Vagina (tissue), 2 donors: Measurements from ENCODE around the gene GALNT16. TPM values are rescaled to one million over a fixed set of nuclear protein-coding genes. Genes with fewer than 3 reads are reported as not detected.
A peak's percentile ranks its signal among the peaks of the same experiment; 100 is the strongest.
"Not testable (repeated sequence)": the region's sequence is repeated elsewhere in the genome, so short reads cannot be mapped to it uniquely, and the experiment has no call there.

Experiments used
- DNase-seq, 2 donors: peaks; one replicate each; pipeline ENCODE4 v3.0.0-alpha.2; 2017; ENCODE audit errors: extremely low spot score in 2 of 2
- H3K27ac ChIP-seq: fragments of 200-600 bp; sonication (generic); one replicate; pipeline ENCODE4 v1.5.1; 2019
- H3K27me3 ChIP-seq: fragments of 200-600 bp; sonication (generic); one replicate; pipeline ENCODE4 v1.5.1; 2019
- H3K36me3 ChIP-seq, 2 donors: fragments of 200-600 bp; sonication (generic); one replicate each; pipeline ENCODE4 v1.5.1; 2017 to 2019
- H3K4me1 ChIP-seq: fragments of 200-600 bp; sonication (generic); one replicate; pipeline ENCODE4 v1.5.1; 2019
- H3K4me3 ChIP-seq, 2 donors: fragments of 200-600 bp; sonication (generic); 1 replicate in 1 of 2; 2 replicates in 1 of 2; pipeline ENCODE4 v1.5.1; 2016 to 2019
- H3K9me3 ChIP-seq: fragments of 200-600 bp; sonication (generic); one replicate; pipeline ENCODE4 v1.5.1; 2019
- POLR2A ChIP-seq, 2 donors: fragments of 450-650 bp; IDR thresholded peaks; one replicate each; pipeline ENCODE4 v1.6.1; 2017; ENCODE audit warnings: antibody characterized with exemption in 2 of 2, mild to moderate bottlenecking in 2 of 2, moderate library complexity in 2 of 2
- POLR2AphosphoS5 ChIP-seq, 2 donors: sonication (generic); formaldehyde crosslinking; IDR thresholded peaks; one replicate each; pipeline ENCODE4 v1.9.0; 2017; ENCODE audit warnings: antibody characterized with exemption in 2 of 2, mild to moderate bottlenecking in 2 of 2, low read depth in 1 of 2; ENCODE audit not compliant: insufficient read depth in 1 of 2
- intact Hi-C: fragments of 100-400 bp; cut with DNase I; formaldehyde crosslinking; loops from one replicate; pipeline ENCODE4 v1.15.1; 2023
- total RNA-seq: library from RNA; depleted of rRNA; stranded (reverse); fragments of >200 nt; gene quantifications from one replicate; pipeline ENCODE4 v1.2.3, GENCODE V29; 2016
- TF ChIP-seq, protein P1 (sequence below), 3 experiments: fragments of 450-650 bp in 2 of 3; fragments of 200-600 bp in 1 of 3; sonication (generic) in 1 of 3; IDR thresholded peaks; one replicate each; pipeline ENCODE4 v1.5.1; 2017 to 2019; ENCODE audit warnings: antibody characterized with exemption in 3 of 3, mild to moderate bottlenecking in 2 of 3, moderate library complexity in 2 of 3

The GALNT16 gene
- 5.2 TPM for total RNA-seq

DNA sequence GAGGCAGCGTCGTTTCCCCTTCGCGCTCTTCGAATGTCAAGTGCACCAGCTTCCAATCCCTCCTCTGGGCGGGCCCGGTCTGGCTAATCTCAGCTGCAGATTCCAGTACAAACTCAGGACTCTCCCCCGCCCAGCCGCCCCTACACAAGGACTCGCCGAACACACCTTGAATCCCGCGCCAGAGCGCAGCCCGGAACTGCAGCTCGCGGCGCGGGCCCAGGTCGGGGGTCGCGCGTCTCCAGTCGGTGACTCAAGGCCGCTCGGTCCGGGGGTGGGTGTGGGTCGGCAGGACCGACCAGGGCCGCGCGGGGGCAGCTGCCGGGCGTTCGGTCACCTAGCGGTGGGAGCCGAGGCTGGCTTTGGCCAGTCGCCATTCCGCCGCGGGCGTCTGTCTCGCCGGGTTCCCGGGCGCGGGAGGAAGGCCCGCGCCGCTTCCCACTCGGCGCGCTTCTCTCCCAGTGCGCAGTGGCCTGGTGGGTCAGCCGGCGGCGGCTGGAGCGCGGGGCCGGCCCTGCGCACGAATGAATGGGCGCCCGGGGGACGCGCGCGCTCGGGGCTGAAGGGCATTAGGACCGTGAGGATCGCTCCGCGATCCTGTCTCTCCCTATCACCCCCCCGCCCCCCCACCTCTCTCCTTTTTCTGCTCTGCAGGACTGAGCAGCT lies at the start of gene GALNT16:
Gene GALNT16 (plus strand): TSS at position 632 of the 663 bp plus-strand sequence. CDS start 133 bp downstream, outside the sequence.
- Histone ChIP-seq H3K4me1 (peaks cover 29% of the 10 kb centered on the region), H3K36me3 (no peaks in the 10 kb centered on the region), H3K4me3 (peak within 1 kb of the TSS; percentile 53 to 54), H3K9me3 (no peaks in the 10 kb centered on the region), H3K27ac (peak within 1 kb of the TSS; percentile 53), H3K27me3 (no peaks in the 10 kb centered on the region)
- intact Hi-C loops: loop anchor here (10.0 kb wide), 1 partner anchor 95 kb away; no protein-coding TSS in a partner anchor
- TF ChIP-seq, protein P1, sequence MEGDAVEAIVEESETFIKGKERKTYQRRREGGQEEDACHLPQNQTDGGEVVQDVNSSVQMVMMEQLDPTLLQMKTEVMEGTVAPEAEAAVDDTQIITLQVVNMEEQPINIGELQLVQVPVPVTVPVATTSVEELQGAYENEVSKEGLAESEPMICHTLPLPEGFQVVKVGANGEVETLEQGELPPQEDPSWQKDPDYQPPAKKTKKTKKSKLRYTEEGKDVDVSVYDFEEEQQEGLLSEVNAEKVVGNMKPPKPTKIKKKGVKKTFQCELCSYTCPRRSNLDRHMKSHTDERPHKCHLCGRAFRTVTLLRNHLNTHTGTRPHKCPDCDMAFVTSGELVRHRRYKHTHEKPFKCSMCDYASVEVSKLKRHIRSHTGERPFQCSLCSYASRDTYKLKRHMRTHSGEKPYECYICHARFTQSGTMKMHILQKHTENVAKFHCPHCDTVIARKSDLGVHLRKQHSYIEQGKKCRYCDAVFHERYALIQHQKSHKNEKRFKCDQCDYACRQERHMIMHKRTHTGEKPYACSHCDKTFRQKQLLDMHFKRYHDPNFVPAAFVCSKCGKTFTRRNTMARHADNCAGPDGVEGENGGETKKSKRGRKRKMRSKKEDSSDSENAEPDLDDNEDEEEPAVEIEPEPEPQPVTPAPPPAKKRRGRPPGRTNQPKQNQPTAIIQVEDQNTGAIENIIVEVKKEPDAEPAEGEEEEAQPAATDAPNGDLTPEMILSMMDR (IDR thresholded peaks at IDR 0.05): peak in 1 of 3 experiments; percentile 16
- no peak for TF ChIP-seq POLR2AphosphoS5 (IDR thresholded peaks at IDR 0.05; ENCODE audit: insufficient read depth in 1 of 2, low read depth in 1 of 2)
- DNase-seq: no peak

DNA sequence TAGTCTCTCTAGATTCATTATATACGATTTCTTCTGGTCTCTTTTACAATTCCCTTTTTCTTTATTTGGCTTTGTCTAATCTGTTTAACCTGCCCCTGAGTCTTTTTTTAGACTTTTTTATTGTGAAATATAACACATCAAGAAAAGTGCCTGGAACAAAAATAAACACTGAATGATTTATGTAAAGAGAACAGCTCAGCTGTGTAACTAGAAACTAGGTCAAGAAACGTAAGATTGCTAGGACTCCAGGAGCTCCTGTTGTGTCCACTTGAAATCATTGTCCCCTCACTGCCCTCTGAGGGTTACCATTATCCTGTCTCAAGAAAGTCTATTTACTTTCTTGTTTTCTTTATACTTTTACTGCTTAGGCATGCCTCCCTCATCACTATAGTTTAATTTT lies 45.6 kb upstream of the GALNT16 start:
- no peaks in the 10 kb centered on the region for H3K9me3 ChIP-seq
- intact Hi-C loops: no loop called here
- no peaks in the 10 kb centered on the region for H3K4me1 ChIP-seq
- DNase-seq: no peak
- H3K27me3 ChIP-seq: no peaks in the 10 kb centered on the region
- no peak overlapping the region for H3K27ac ChIP-seq
- no peak overlapping the region for H3K4me3 ChIP-seq
- TF ChIP-seq, protein P1 (IDR thresholded peaks at IDR 0.05): no peak
- no peak for TF ChIP-seq POLR2A (IDR thresholded peaks at IDR 0.05)
- no peak for TF ChIP-seq POLR2AphosphoS5 (IDR thresholded peaks at IDR 0.05; ENCODE audit: insufficient read depth in 1 of 2, low read depth in 1 of 2)
- H3K36me3 ChIP-seq: peaks cover 0 to 7% of the 10 kb centered on the region in 2 donors

DNA sequence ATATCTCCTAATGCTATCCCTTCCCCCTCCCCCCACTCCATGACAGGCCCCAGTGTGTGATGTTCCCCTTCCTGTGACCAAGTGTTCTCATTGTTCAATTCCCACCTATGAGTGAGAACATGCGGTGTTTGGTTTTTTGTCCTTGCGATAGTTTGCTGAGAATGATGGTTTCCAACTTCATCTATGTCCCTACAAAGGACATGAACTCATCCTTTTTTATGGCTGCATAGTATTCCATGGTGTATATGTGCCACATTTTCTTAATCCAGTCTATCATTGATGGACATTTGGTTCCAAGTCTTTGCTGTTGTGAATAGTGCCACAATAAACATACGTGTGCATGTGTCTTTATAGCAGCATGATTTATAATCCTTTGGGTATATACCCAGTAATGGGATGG lies 42.3 kb upstream of the GALNT16 start:
- intact Hi-C loops, H3K4me1 ChIP-seq, DNase-seq, H3K27ac ChIP-seq, H3K4me3 ChIP-seq, H3K27me3 ChIP-seq, H3K36me3 ChIP-seq, H3K9me3 ChIP-seq: not testable (repeated sequence)

DNA sequence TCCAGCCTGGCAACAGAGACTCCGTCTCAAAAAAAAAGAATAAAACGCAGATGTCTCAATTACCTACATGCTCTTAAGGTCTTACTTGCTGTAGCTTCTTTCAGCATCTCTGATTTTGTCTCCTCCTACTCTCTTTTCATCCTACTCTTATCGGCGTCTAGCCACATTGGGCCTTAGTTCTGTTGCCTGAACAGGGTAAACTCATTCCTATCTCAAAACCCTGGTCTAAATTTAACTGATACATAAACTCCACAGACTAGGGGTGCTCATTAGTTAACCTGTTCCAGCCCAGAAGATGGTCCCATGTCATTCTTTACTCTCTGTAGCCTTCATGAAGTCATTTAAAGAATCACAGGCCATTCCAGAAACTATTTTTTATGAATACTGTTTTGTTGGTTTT lies 35.0 kb upstream of the GALNT16 start:
- DNase-seq: no peak
- Histone ChIP-seq H3K9me3 (no peaks in the 10 kb centered on the region), H3K4me1 (no peaks in the 10 kb centered on the region), H3K27ac (no peak overlapping the region), H3K4me3 (no peak overlapping the region), H3K27me3 (no peaks in the 10 kb centered on the region), H3K36me3 (peaks cover 0 to 1% of the 10 kb centered on the region in 2 donors)
- intact Hi-C loops: no loop called here
- TF ChIP-seq POLR2AphosphoS5 (IDR thresholded peaks at IDR 0.05; ENCODE audit: insufficient read depth in 1 of 2, low read depth in 1 of 2) (no peak), POLR2A (IDR thresholded peaks at IDR 0.05) (no peak)
- TF ChIP-seq, protein P1 (IDR thresholded peaks at IDR 0.05): no peak

DNA sequence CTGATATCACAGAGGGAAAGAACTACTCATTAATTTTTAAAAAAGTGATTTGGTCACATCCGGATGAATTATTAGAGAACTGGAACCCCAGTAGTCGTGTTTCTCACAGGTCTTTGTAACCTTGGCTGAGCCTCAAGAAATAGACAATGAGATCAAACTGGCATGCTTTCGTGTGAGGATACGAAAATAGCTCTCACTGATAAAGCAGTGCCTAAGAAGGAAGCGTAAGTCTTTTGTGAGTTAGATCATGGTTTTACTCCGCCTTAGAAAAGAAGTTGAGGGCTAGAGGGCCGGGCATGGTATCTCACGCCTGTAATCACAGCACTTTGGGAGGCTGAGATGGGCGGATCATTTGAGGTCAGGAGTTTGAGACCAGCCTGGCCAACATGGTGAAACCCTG lies 33.8 kb upstream of the GALNT16 start:
- DNase-seq: no peak
- no peaks in the 10 kb centered on the region for H3K4me1 ChIP-seq
- no peak overlapping the region for H3K27ac ChIP-seq
- intact Hi-C loops: no loop called here
- H3K27me3 ChIP-seq: no peaks in the 10 kb centered on the region
- TF ChIP-seq POLR2A (IDR thresholded peaks at IDR 0.05) (no peak), POLR2AphosphoS5 (IDR thresholded peaks at IDR 0.05; ENCODE audit: insufficient read depth in 1 of 2, low read depth in 1 of 2) (no peak)
- TF ChIP-seq, protein P1 (IDR thresholded peaks at IDR 0.05): no peak
- H3K9me3 ChIP-seq: no peaks in the 10 kb centered on the region
- H3K4me3 ChIP-seq: no peak overlapping the region
- peaks cover 0 to 14% of the 10 kb centered on the region in 2 donors for H3K36me3 ChIP-seq
